IPS-18a (cell line): Measurements from ENCODE around the gene PANX2.
"Not testable (repeated sequence)": the region's sequence is repeated elsewhere in the genome, so short reads cannot be mapped to it uniquely, and the experiment has no call there.

Source experiments
- H3K27ac ChIP-seq: one replicate; pipeline ENCODE4 v1.5.1; 2013; ENCODE audit warnings: low read length
- H3K27me3 ChIP-seq: one replicate; pipeline ENCODE4 v1.6.1; 2013; ENCODE audit warnings: mild to moderate bottlenecking, low read length; ENCODE audit not compliant: control insufficient read depth, insufficient read depth
- H3K36me3 ChIP-seq: one replicate; pipeline ENCODE4 v1.6.1; 2013; ENCODE audit warnings: low read depth, low read length; ENCODE audit not compliant: control insufficient read depth
- H3K4me1 ChIP-seq: one replicate; pipeline ENCODE4 v1.6.1; 2013; ENCODE audit warnings: low read depth, low read length; ENCODE audit not compliant: control insufficient read depth
- H3K4me3 ChIP-seq: one replicate; pipeline ENCODE4 v1.5.1; 2013; ENCODE audit warnings: low read length
- H3K9ac ChIP-seq: one replicate; pipeline ENCODE4 v1.6.1; 2013; ENCODE audit warnings: mild to moderate bottlenecking, low read length, moderate library complexity
- H3K9me3 ChIP-seq: one replicate; pipeline ENCODE4 v1.6.1; 2013; ENCODE audit warnings: low read depth, low read length; ENCODE audit not compliant: control insufficient read depth

The PANX2 gene

GRCh38 chr22:50170453-50171318 lies at the start of gene PANX2:
Gene PANX2 (plus strand): TSS chr22:50170731. CDS start chr22:50170731, 0 bp downstream.
- H3K4me1 ChIP-seq, result no peaks in the 10 kb centered on the region
- H3K9me3 ChIP-seq, result no peaks in the 10 kb centered on the region
- peak within 1 kb of the TSS; percentile 58 for H3K4me3 ChIP-seq
- no peaks in the 10 kb centered on the region for H3K36me3 ChIP-seq
- no peak within 1 kb of the TSS for H3K9ac ChIP-seq
- H3K27ac ChIP-seq, result no peak within 1 kb of the TSS
- H3K27me3 ChIP-seq, result peaks cover 37% of the 10 kb centered on the region

- Histone ChIP-seq H3K4me1 (no peaks in the 10 kb centered on the region), H3K36me3 (no peaks in the 10 kb centered on the region), H3K27me3 (no peaks in the 10 kb centered on the region), H3K9ac (no peak overlapping the region), H3K27ac (no peak overlapping the region), H3K9me3 (no peaks in the 10 kb centered on the region), H3K4me3 (no peak overlapping the region)
These were observed 49.3 kb upstream of the PANX2 start for GRCh38 chr22:50121202-50121740.

- no peaks in the 10 kb centered on the region for H3K4me1 ChIP-seq
- no peak overlapping the region for H3K27ac ChIP-seq
- no peaks in the 10 kb centered on the region for H3K36me3 ChIP-seq
- no peak overlapping the region for H3K4me3 ChIP-seq
- H3K27me3 ChIP-seq, result no peaks in the 10 kb centered on the region
- no peak overlapping the region for H3K9ac ChIP-seq
- H3K9me3 ChIP-seq, result no peaks in the 10 kb centered on the region
These were observed 47.4 kb upstream of the PANX2 start for GRCh38 chr22:50123119-50123518.

GRCh38 chr22:50125029-50125428 lies 45.5 kb upstream of the PANX2 start:
- Histone ChIP-seq H3K4me1 (no peaks in the 10 kb centered on the region), H3K9me3 (no peaks in the 10 kb centered on the region), H3K36me3 (no peaks in the 10 kb centered on the region), H3K27me3 (no peaks in the 10 kb centered on the region), H3K27ac (no peak overlapping the region), H3K9ac (no peak overlapping the region), H3K4me3 (no peak overlapping the region)

GRCh38 chr22:50129121-50129736 lies 41.3 kb upstream of the PANX2 start:
- Histone ChIP-seq H3K4me3 (no peak overlapping the region), H3K36me3 (no peaks in the 10 kb centered on the region), H3K27me3 (no peaks in the 10 kb centered on the region), H3K27ac (no peak overlapping the region), H3K4me1 (no peaks in the 10 kb centered on the region), H3K9ac (no peak overlapping the region), H3K9me3 (no peaks in the 10 kb centered on the region)

- H3K36me3 ChIP-seq, result no peaks in the 10 kb centered on the region
- no peak overlapping the region for H3K4me3 ChIP-seq
- no peak overlapping the region for H3K9ac ChIP-seq
- H3K27ac ChIP-seq, result no peak overlapping the region
- no peaks in the 10 kb centered on the region for H3K9me3 ChIP-seq
- no peaks in the 10 kb centered on the region for H3K27me3 ChIP-seq
- H3K4me1 ChIP-seq, result no peaks in the 10 kb centered on the region
These were observed 38.6 kb upstream of the PANX2 start for GRCh38 chr22:50131894-50132293.

- H3K4me3 ChIP-seq, result no peak overlapping the region
- no peaks in the 10 kb centered on the region for H3K27me3 ChIP-seq
- no peak overlapping the region for H3K27ac ChIP-seq
- H3K9ac ChIP-seq, result no peak overlapping the region
- no peaks in the 10 kb centered on the region for H3K9me3 ChIP-seq
- H3K36me3 ChIP-seq, result no peaks in the 10 kb centered on the region
- no peaks in the 10 kb centered on the region for H3K4me1 ChIP-seq
These were observed 36.0 kb upstream of the PANX2 start for GRCh38 chr22:50134481-50134880.

GRCh38 chr22:50136581-50137015 lies 33.9 kb upstream of the PANX2 start:
- H3K9me3 ChIP-seq, result no peaks in the 10 kb centered on the region
- H3K9ac ChIP-seq, result no peak overlapping the region
- no peaks in the 10 kb centered on the region for H3K4me1 ChIP-seq
- H3K36me3 ChIP-seq, result no peaks in the 10 kb centered on the region
- no peaks in the 10 kb centered on the region for H3K27me3 ChIP-seq
- H3K27ac ChIP-seq, result no peak overlapping the region
- H3K4me3 ChIP-seq, result no peak overlapping the region

GRCh38 chr22:50137277-50137676 lies 33.3 kb upstream of the PANX2 start:
- H3K27ac ChIP-seq, H3K27me3 ChIP-seq: not testable (repeated sequence)

GRCh38 chr22:50138041-50138440 lies 32.5 kb upstream of the PANX2 start:
- H3K9me3 ChIP-seq, result no peaks in the 10 kb centered on the region
- H3K27me3 ChIP-seq, result no peaks in the 10 kb centered on the region
- H3K4me1 ChIP-seq, result no peaks in the 10 kb centered on the region
- no peak overlapping the region for H3K27ac ChIP-seq
- no peak overlapping the region for H3K4me3 ChIP-seq
- H3K36me3 ChIP-seq, result no peaks in the 10 kb centered on the region
- no peak overlapping the region for H3K9ac ChIP-seq

More at GRCh38 chr22:50137277-50137676, 33.3 kb upstream of the PANX2 start:
- H3K4me3 ChIP-seq, H3K9me3 ChIP-seq, H3K4me1 ChIP-seq, H3K9ac ChIP-seq, H3K36me3 ChIP-seq: not testable (repeated sequence)

- Histone ChIP-seq H3K9ac (no peak overlapping the region), H3K9me3 (no peaks in the 10 kb centered on the region), H3K4me1 (no peaks in the 10 kb centered on the region), H3K36me3 (no peaks in the 10 kb centered on the region), H3K27ac (no peak overlapping the region), H3K27me3 (no peaks in the 10 kb centered on the region), H3K4me3 (no peak overlapping the region)
These were observed 31.5 kb upstream of the PANX2 start for GRCh38 chr22:50138988-50139387.
